Stimulated activated effector memory CD8-positive, alpha-beta T cell treated with anti-CD3 and anti-CD28 coated beads, Interleukin-12 subunit alpha, Interleukin-12 subunit beta, amount 100 ng/mL, for 72 hours (primary cell): ENCODE results near the gene RAI14.

ENCODE experiments used
- ATAC-seq: fragments of 150-1000 bp; cut with Tn5 transposase; 2 replicates; pipeline ENCODE4 v1.10.0; 2021
- DNase-seq, 2 donors: peaks; one replicate each; pipeline ENCODE4 v3.0.0; 2021 to 2022; ENCODE audit warnings: low spot score in 2 of 2
- H3K27ac Mint-ChIP-seq: one replicate; pipeline ENCODE4 v1.8.0; 2022; ENCODE audit warnings: mild to moderate bottlenecking, mixed read lengths
- H3K36me3 Mint-ChIP-seq: one replicate; pipeline ENCODE4 v1.8.0; 2022; ENCODE audit warnings: mild to moderate bottlenecking, mixed read lengths
- H3K4me1 Mint-ChIP-seq: one replicate; pipeline ENCODE4 v1.8.0; 2022; ENCODE audit warnings: mixed read lengths
- H3K4me3 Mint-ChIP-seq: one replicate; pipeline ENCODE4 v1.8.0; 2022; ENCODE audit warnings: mild to moderate bottlenecking, mixed read lengths
- H3K9me3 Mint-ChIP-seq: one replicate; pipeline ENCODE4 v1.8.0; 2022; ENCODE audit warnings: mixed read lengths

RAI14 gene

DNA sequence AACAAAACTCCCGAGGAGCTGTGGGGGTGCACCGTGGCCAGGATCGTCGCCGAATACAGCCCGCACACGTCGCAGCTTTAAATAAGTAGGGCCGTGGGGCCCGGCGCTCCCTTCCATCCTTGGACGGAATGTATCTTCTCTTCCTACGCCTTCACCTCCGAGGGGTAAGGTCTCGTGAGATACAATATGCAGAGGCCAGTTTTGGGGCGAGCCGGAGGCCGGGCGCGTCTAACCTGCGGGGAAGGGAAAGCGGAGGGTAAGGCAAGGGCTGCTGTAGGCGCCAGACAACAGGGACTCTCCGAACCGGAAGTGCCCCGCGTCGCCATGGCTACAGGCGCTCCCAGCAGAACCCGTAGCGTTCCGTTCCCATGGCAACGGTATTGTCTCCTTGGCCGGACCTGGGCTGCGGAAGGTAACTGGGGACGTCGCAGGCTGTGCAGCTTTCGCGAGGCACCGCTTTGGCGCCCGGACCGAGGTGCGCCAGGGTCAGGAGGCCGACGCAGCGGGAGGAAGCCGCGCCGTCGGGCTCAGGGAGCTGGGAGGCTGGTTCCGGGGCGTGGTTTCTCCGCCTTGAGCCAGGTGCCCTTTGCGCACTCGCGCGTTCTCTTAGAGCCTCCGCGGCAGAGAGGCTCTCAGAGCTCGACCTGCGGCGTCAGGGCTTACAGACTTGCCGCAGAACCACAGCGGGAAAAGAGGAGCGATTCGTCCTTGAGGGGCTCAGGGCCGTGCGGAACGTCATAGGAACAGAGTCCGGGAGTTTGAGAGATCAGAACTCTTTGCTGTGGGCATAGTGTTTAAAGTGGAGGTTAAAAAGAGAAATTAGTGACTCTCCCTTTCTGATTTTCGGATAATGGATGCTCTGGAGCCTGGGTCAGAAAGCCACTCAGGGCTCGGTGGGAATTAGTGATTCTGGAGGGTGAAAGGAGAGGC is 182.9 kb downstream of the RAI14 start, which contains the start of gene TTC23L:
TSS of gene TTC23L (plus strand) at position 380 of the 930 bp plus-strand sequence. CDS start 1,508 bp downstream, outside the sequence.
- Mint-ChIP-seq H3K27ac (peak within 1 kb of the TSS; percentile 94), H3K36me3 (peaks cover 6% of the 10 kb centered on the region), H3K9me3 (no peaks in the 10 kb centered on the region), H3K4me3 (peak within 1 kb of the TSS; percentile 93), H3K4me1 (peaks cover 13% of the 10 kb centered on the region)
- DNase-seq = peak; percentile 69 to 89
- peak; percentile 94 for ATAC-seq

DNA sequence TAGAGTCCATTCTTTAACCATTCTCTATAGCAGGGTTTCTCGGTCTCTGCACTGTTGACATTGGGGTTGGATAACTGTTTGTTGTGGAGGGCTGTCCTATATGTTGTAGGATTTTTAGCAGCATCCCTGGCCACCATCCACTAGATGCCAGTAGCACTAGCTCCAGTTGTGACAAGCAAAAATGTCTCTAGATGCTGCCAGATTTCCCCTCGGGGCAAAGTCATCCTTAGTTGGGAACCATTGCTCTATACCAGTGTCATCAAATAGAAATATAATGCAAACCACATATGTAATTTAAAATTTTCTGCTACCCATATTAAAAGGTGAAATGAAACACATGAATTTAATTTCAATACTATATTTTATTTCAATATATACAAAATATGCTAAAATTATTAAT is 185.7 kb downstream of the RAI14 start:
- Mint-ChIP-seq H3K9me3 (no peaks in the 10 kb centered on the region), H3K36me3 (peaks cover 6% of the 10 kb centered on the region), H3K4me3 (no peak overlapping the region), H3K4me1 (peaks cover 13% of the 10 kb centered on the region), H3K27ac (no peak overlapping the region)
- DNase-seq (no peak), ATAC-seq (no peak)

DNA sequence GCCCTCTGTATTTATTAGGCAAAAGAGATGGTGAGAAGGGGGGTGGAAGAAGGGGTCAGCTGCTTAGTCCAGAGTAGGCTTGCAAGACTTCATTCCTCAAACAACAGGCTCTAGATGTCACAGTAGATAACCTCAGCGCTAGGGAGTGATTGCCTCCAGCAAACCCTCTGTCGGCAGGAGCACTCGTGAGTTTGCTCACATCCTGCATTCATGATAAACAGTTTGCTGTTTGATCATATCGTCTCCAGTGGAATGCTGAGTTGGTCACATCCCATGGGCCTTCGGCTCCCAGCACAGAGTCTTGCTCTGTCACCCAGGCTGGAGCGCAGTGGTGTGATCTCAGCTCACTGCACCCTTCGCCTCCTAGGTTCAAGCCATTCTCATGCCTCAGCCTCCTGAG is 186.4 kb downstream of the RAI14 start:
- no peak for ATAC-seq
- Mint-ChIP-seq H3K4me3 (no peak overlapping the region), H3K27ac (no peak overlapping the region), H3K9me3 (no peaks in the 10 kb centered on the region), H3K36me3 (peaks cover 6% of the 10 kb centered on the region), H3K4me1 (peaks cover 13% of the 10 kb centered on the region)
- no peak for DNase-seq

DNA sequence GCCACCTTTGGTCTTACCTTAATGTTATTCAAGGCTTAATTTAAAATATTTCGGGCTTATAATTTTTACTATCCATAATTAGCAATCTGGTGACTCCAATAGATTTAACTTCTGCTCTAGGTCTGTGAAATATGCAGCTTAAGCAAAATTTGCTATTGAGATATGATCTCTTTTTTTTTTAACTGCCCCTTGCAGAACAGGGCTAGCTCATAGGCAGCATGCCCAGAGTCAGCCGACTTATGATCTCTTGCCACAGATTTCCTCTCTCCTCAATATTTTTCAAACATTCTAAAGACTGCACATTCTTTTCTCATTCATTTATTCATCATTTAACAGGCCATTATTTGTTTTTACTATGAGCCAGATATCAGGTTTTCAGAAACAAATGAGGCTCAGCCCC is 187.4 kb downstream of the RAI14 start:
- Mint-ChIP-seq H3K4me3 (no peak overlapping the region), H3K9me3 (no peaks in the 10 kb centered on the region), H3K4me1 (peaks cover 11% of the 10 kb centered on the region), H3K36me3 (peaks cover 6% of the 10 kb centered on the region), H3K27ac (no peak overlapping the region)
- ATAC-seq (no peak), DNase-seq (no peak)

DNA sequence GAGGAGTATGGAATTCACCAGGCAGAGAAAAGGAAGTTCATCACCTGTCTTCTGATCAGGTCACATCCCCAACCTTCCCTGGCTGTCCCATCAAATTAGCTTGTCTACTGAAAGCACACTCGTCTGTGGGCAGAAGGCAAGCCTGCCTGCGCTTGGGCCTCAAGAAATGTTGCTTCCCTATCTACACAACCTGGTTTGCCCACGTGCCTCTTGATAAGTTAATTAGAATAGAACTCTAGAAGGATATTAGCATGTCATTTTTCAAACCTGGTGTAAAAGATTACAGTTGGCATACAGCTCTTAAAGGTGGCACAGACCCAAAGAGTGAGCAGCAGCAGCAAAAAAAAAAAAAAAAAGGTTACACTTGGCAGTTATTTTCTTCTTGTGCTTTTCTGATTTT is 188.0 kb downstream of the RAI14 start:
- Mint-ChIP-seq H3K4me3 (no peak overlapping the region), H3K4me1 (peaks cover 5% of the 10 kb centered on the region), H3K9me3 (no peaks in the 10 kb centered on the region), H3K36me3 (peaks cover 3% of the 10 kb centered on the region), H3K27ac (no peak overlapping the region)
- DNase-seq = no peak
- no peak for ATAC-seq

DNA sequence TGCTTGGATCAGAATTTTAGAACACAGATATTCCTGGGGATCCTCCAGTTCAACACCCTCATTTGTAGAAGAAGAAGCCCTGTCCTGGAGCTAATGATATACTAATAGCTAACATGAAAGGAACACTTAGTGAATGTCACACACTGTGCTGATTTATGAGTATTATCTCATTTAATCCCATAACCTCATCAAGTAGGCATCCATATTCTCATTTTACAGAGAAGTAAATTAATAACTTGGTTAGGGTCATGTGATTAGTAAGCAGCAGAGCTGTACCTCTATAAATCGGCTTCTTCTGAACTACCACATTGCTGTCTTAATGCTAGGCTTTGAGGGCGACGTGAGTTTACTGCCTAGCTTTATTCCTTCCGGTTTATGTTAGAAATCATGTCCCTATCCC is 188.9 kb downstream of the RAI14 start:
- H3K4me3 Mint-ChIP-seq = no peak overlapping the region
- no peak for ATAC-seq
- H3K4me1 Mint-ChIP-seq = no peaks in the 10 kb centered on the region
- H3K27ac Mint-ChIP-seq = no peak overlapping the region
- no peaks in the 10 kb centered on the region for H3K36me3 Mint-ChIP-seq
- no peaks in the 10 kb centered on the region for H3K9me3 Mint-ChIP-seq
- no peak for DNase-seq

DNA sequence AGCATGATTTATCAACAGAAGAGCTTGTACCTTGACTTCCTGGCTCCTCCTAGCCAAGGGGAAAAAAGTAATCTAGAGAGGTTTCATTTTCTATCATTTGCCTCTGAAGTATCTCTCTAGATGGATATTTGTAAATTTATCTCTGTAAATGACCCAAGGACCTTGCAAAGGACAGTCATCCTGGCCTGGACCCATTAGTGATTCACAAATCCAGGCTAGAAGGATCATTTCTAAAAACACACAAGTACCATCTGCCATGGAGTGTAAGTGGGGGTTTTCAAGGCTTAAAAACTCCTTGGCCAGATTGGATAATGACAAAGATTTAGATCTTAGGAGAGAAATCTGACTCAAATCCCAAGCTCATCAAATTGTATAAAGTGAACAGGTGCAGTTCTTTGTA is 190.9 kb downstream of the RAI14 start:
- H3K4me3 Mint-ChIP-seq = no peak overlapping the region
- no peaks in the 10 kb centered on the region for H3K4me1 Mint-ChIP-seq
- no peak overlapping the region for H3K27ac Mint-ChIP-seq
- DNase-seq (no peak), ATAC-seq (no peak)
- no peaks in the 10 kb centered on the region for H3K36me3 Mint-ChIP-seq
- H3K9me3 Mint-ChIP-seq = no peaks in the 10 kb centered on the region

DNA sequence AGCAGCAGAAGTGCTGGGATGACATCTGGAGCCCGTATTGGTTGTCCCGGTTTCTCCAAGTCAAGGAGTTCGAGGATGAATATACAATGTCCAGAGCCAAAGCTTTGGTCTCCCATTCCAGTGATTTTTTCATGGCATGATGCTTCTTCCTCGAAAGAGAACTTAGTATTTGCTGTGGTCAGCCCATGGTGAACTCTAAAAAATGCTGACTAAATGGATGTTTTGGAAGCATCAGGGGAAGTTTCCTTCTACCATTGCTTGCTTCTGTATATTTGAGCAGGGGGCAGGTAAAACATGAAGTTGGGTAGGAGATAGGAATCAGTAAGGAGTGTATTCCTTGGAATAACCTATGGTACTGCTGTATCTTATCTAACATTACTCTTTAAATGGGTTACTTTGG is 191.4 kb downstream of the RAI14 start:
- no peak overlapping the region for H3K4me3 Mint-ChIP-seq
- no peak for ATAC-seq

DNA sequence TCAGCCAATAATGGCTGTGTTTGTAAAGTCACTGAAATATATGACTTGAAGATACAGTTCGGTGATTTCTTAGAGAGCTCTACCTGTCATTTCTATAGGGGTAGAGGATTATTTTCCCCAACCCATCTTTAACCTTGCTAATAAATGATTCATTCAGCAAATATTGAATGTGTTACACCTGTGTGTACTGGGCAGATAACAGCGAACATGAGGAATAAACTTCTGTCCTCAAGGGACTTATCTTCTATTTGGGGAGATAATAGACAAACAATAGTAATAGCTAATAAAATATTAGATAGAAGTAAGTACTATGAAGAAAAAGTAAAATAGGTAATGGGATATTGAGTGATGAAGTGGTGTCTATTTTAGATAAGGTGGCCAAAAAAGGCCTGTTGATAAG is 192.1 kb downstream of the RAI14 start:
- no peak for DNase-seq
- no peaks in the 10 kb centered on the region for H3K36me3 Mint-ChIP-seq
- no peaks in the 10 kb centered on the region for H3K4me1 Mint-ChIP-seq
- no peak overlapping the region for H3K27ac Mint-ChIP-seq
- no peak for ATAC-seq
- no peaks in the 10 kb centered on the region for H3K9me3 Mint-ChIP-seq
- H3K4me3 Mint-ChIP-seq = no peak overlapping the region

More for the DNA sequence above, 191.4 kb downstream of the RAI14 start:
- no peak overlapping the region for H3K27ac Mint-ChIP-seq
- no peaks in the 10 kb centered on the region for H3K36me3 Mint-ChIP-seq
- no peak for DNase-seq
- no peaks in the 10 kb centered on the region for H3K9me3 Mint-ChIP-seq
- no peaks in the 10 kb centered on the region for H3K4me1 Mint-ChIP-seq

DNA sequence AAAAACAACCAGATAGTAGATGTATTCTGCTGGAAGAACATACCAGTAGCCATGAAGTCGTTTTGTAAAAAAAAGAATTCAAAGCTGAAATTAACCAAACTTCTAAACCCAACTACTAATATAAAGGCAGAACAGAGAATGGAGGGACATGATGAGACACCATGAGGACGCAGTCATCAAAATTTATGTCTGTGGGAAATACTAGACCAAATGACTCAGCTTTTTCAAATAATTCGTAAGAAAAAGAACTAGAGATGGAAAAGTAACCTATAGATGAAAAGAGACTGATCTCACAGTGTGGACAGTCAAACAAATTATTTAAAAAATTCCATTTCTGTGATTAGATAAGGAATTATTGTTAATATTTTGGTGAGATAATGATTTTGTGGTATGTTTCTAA is 193.1 kb downstream of the RAI14 start:
- no peak for ATAC-seq
- DNase-seq = no peak
- H3K36me3 Mint-ChIP-seq = no peaks in the 10 kb centered on the region
- H3K27ac Mint-ChIP-seq = no peak overlapping the region
- H3K9me3 Mint-ChIP-seq = no peaks in the 10 kb centered on the region
- no peaks in the 10 kb centered on the region for H3K4me1 Mint-ChIP-seq
- no peak overlapping the region for H3K4me3 Mint-ChIP-seq

DNA sequence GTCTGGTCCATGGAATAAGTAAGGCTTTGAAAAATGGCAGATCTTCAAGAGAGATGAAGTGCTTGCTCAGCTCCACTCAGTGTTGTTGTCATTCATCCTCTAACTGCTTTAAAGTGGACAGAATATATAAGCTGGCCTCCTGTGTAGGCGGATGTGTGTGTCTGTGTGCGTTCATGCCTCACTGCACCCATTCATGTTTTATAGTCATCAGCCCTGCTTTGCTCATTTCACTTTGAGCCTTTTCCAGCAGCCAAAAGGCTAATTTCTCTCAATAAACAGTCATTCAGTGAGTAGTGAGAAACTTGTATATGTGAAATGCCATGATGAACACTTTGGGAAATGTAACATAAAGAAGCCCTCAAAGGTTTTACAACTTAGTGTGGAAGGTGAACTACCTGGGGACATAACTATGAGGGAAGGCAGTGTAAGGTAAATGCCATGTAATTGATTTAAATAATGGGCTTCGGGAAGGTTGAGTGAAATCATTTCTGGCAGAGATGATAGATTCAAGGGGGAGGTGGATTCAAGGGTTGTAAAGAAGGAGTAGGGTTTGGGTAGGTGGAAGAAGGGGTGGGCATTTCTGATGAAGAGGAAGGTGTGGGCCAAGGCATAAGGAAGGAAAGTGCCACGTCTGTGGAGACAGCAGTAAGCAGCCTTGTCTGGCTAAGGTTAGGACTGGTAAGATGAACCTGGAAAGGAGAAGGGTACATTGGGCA is 198.5 kb downstream of the RAI14 start:
- H3K9me3 Mint-ChIP-seq = no peaks in the 10 kb centered on the region
- H3K4me3 Mint-ChIP-seq = no peak overlapping the region
- H3K36me3 Mint-ChIP-seq = no peaks in the 10 kb centered on the region
- H3K27ac Mint-ChIP-seq = no peak overlapping the region
- DNase-seq (no peak), ATAC-seq (peak; percentile 54)
- no peaks in the 10 kb centered on the region for H3K4me1 Mint-ChIP-seq

DNA sequence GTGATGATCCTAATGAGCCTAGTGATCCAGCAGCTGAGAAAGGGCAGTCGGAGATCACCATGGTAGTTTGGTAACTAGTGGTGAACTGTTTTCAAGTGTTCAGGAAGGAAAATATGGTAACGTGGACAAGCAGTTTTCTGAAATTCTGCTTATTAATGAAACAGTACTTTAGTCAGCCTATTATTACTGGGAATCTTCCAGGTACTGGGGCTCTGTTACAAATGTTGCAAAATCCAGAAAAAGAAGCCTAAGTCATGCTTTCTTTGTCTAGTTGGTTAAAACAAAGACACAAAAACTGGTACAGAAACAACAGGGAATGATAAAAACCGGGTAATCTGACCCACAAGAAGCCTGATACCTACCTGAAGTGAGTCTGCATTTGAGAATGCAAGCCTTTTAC is 201.0 kb downstream of the RAI14 start:
- no peak overlapping the region for H3K4me3 Mint-ChIP-seq
- no peaks in the 10 kb centered on the region for H3K9me3 Mint-ChIP-seq
- DNase-seq (no peak), ATAC-seq (no peak)
- no peaks in the 10 kb centered on the region for H3K4me1 Mint-ChIP-seq
- no peak overlapping the region for H3K27ac Mint-ChIP-seq
- no peaks in the 10 kb centered on the region for H3K36me3 Mint-ChIP-seq

DNA sequence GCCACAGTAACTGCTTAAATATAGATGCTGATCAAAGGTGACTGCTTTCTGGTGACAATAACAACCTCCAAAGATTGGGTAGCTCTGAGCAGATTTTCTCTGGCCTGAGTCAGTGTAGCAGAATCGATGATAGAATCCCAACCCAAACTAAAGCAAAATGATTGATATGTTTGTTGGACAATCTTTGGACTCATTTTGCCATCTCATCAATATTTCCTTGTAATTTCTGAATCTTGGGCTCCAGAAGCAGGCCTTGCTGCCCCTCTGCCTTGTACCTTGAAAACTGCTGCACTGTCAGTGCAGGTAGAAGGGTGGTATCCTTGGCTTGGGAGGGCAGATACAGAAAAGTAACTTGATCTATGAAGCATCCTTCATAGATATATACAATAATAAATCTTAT is 201.8 kb downstream of the RAI14 start:
- Mint-ChIP-seq H3K36me3 (no peaks in the 10 kb centered on the region), H3K9me3 (no peaks in the 10 kb centered on the region), H3K4me3 (no peak overlapping the region), H3K27ac (no peak overlapping the region), H3K4me1 (no peaks in the 10 kb centered on the region)
- no peak for DNase-seq
- ATAC-seq = no peak

DNA sequence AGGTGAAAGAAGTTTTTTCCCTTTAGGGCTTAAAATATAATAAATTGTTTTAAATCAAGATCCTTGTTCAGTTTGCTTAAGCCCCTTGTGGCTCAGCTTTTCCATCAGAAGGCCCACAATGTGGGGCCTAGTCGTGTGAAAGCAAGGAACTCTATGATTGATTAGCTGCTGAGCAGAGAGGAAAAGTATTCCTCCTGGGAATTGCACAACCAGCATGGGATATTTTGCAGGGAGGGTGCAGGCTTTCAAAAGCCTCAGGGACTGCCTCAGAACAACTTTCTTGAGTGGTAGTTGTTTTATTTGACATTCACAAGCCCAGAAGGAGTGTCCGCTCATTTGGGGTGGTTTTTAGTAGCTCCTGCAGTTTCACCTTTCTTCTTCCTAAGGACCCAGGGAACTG is 202.7 kb downstream of the RAI14 start:
- no peak for ATAC-seq
- DNase-seq = no peak
- H3K4me3 Mint-ChIP-seq = no peak overlapping the region
- H3K4me1 Mint-ChIP-seq = no peaks in the 10 kb centered on the region
- H3K36me3 Mint-ChIP-seq = no peaks in the 10 kb centered on the region
- H3K27ac Mint-ChIP-seq = no peak overlapping the region
- no peaks in the 10 kb centered on the region for H3K9me3 Mint-ChIP-seq

DNA sequence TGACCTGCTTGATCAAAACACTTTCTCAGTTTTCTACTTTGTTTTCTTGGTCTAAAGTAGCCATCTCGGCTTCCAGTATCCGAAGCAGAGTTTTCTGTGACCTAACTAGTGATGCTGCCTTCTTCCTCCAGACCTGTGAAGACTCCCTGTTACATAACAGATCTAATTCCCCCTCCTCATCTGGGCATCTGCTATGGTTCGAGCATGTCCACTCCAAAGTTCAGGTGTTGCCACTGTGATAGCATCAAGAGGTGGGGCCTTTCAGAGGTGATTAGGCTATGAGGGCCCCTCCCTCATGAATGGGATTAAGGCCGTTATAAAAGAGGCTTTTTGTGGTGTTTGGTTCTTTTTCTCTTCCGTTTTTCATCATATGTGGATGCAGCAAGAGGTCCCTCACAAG is 203.1 kb downstream of the RAI14 start:
- DNase-seq (no peak), ATAC-seq (no peak)
- Mint-ChIP-seq H3K4me1 (no peaks in the 10 kb centered on the region), H3K36me3 (no peaks in the 10 kb centered on the region), H3K9me3 (no peaks in the 10 kb centered on the region), H3K4me3 (no peak overlapping the region), H3K27ac (no peak overlapping the region)

DNA sequence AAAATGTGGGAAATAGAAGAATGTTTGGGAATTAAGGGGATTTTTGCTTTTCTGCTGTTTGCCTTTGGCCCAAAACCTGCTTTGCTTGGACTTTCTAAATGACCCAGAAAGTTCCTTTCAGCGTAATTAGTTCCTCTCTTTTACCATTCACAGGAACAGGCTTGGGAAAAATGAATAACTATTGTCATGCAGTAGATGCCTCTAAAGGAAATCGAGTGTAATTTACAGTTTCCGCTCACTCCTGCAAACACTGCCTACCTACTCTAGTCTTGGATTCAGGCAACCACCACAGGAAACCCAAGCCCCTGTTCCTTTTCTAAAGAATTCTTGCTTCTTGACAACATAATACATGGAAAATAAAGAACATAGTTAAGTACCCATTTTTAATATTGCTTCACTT is 207.8 kb downstream of the RAI14 start:
- Mint-ChIP-seq H3K9me3 (no peaks in the 10 kb centered on the region), H3K36me3 (no peaks in the 10 kb centered on the region), H3K4me1 (no peaks in the 10 kb centered on the region), H3K27ac (no peak overlapping the region), H3K4me3 (no peak overlapping the region)
- ATAC-seq (no peak), DNase-seq (no peak)
